Peyer's patch (tissue), 4 donors: ENCODE data around the gene KCNQ1. TPM values are rescaled to one million over a fixed set of nuclear protein-coding genes. Genes with fewer than 3 reads are reported as not detected.

Source experiments
- DNase-seq, 3 donors: peaks; one replicate each; pipeline ENCODE4 v3.0.0-alpha.2; 2017 to 2019
- H3K27ac ChIP-seq, 4 donors: fragments of 200-600 bp; sonication (generic); one replicate each; pipeline ENCODE4 v1.5.1; 2016 to 2019
- H3K27me3 ChIP-seq, 2 donors: fragments of 200-600 bp; sonication (generic); one replicate each; pipeline ENCODE4 v1.5.1; 2019
- H3K36me3 ChIP-seq, 3 donors: fragments of 200-600 bp; sonication (generic); one replicate each; pipeline ENCODE4 v1.5.1; 2016 to 2019
- H3K4me1 ChIP-seq, 4 donors: fragments of 200-600 bp; sonication (generic); one replicate each; pipeline ENCODE4 v1.5.1; 2016 to 2019
- H3K4me3 ChIP-seq, 4 donors: fragments of 200-600 bp; sonication (generic); 1 replicate in 3 of 4; 2 replicates in 1 of 4; pipeline ENCODE4 v1.5.1; 2016 to 2019; ENCODE audit warnings: mild to moderate bottlenecking in 1 of 4
- H3K9me3 ChIP-seq, 4 donors: fragments of 200-600 bp; sonication (generic); one replicate each; pipeline ENCODE4 v1.5.1; 2016 to 2019; ENCODE audit warnings: mild to moderate bottlenecking in 1 of 4
- POLR2A ChIP-seq, 2 donors: fragments of 450-650 bp; IDR thresholded peaks; one replicate each; pipeline ENCODE4 v1.5.1; 2017; ENCODE audit warnings: antibody characterized with exemption in 2 of 2, mild to moderate bottlenecking in 2 of 2, moderate library complexity in 2 of 2
- total RNA-seq, 4 donors: library from RNA; depleted of rRNA; stranded (reverse); fragments of >200 nt; gene quantifications; one replicate each; pipeline ENCODE4 v1.1.0, GENCODE V29; 2016
- TF ChIP-seq, protein P1 (sequence below), 6 experiments: fragments of 450-650 bp in 4 of 6; fragments of 200-600 bp in 2 of 6; sonication (generic) in 1 of 6; IDR thresholded peaks; one replicate each; pipeline ENCODE4 v1.5.1; 2017 to 2019; ENCODE audit warnings: antibody characterized with exemption in 6 of 6, mild to moderate bottlenecking in 3 of 6, moderate library complexity in 1 of 6

KCNQ1 gene
- total RNA-seq, 4 donors from 2014 or later: 50.6 to 66.4 (median 54.2) TPM

DNA sequence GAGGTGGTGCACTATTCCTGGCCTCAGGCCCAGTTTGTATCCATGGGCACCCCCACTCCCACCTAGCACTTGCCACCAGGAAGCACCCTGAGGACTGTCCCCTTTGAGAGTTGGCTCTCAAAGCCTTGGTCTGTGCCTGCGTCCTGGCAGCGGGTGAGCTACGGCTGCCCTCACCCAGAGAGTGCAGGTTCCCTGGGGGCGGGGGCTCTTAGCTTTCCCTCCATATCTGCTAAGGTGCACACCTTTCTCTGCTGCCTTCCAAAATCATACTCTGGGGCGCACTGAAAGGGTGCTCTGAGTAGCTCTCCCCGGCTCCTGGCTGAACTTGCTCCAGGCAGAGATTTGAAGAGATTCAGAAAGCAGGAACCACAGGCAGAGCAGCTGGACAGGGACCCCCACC lies 7.1 kb downstream of the KCNQ1 start:
- Histone ChIP-seq H3K36me3 (no peaks in the 10 kb centered on the region), H3K27me3 (no peaks in the 10 kb centered on the region), H3K27ac (no peak overlapping the region), H3K9me3 (no peaks in the 10 kb centered on the region), H3K4me1 (peaks cover 0 to 11% (median 9%) of the 10 kb centered on the region in 4 donors), H3K4me3 (no peak overlapping the region)
- TF ChIP-seq POLR2A (IDR thresholded peaks at IDR 0.05): no peak
- TF ChIP-seq, protein P1, sequence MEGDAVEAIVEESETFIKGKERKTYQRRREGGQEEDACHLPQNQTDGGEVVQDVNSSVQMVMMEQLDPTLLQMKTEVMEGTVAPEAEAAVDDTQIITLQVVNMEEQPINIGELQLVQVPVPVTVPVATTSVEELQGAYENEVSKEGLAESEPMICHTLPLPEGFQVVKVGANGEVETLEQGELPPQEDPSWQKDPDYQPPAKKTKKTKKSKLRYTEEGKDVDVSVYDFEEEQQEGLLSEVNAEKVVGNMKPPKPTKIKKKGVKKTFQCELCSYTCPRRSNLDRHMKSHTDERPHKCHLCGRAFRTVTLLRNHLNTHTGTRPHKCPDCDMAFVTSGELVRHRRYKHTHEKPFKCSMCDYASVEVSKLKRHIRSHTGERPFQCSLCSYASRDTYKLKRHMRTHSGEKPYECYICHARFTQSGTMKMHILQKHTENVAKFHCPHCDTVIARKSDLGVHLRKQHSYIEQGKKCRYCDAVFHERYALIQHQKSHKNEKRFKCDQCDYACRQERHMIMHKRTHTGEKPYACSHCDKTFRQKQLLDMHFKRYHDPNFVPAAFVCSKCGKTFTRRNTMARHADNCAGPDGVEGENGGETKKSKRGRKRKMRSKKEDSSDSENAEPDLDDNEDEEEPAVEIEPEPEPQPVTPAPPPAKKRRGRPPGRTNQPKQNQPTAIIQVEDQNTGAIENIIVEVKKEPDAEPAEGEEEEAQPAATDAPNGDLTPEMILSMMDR (IDR thresholded peaks at IDR 0.05): no peak
- peak in 2 of 3 donors; percentile 27 to 36 for DNase-seq

DNA sequence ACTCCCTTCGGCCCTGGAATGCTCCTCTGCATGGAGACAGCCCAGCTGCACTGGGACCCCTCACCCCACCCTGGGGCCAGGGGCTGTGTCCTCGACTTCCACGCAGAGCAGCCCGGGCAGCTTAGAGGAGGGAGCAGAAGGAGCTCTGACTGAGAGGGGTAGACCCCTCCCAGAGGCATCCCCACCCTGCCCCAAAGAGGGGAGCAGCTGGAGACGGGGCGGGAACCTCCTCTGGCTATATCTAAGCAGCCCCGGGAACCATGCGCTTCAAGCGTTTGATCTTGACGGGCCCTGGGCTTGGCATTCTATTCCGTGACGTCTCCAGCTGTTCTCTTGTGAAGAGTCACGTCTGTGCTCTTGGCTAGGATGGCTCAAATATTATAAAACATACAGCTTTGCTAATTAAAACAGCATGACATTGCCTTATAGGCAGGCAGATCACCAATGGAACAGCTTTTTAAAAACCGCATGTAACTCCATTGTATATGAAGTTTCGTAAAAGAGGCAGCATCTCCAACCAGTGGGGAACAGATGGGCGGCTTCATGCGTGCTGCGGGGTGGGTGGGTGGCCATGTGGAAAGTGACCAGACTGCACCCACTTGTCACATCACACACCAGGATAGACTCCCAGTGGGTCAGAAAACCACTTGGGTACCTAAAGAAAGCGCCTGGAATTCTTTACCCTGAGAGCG lies 7.7 kb downstream of the KCNQ1 start:
- no peak overlapping the region for H3K27ac ChIP-seq
- TF ChIP-seq, protein P1 (IDR thresholded peaks at IDR 0.05): no peak
- TF ChIP-seq POLR2A (IDR thresholded peaks at IDR 0.05): no peak

DNA sequence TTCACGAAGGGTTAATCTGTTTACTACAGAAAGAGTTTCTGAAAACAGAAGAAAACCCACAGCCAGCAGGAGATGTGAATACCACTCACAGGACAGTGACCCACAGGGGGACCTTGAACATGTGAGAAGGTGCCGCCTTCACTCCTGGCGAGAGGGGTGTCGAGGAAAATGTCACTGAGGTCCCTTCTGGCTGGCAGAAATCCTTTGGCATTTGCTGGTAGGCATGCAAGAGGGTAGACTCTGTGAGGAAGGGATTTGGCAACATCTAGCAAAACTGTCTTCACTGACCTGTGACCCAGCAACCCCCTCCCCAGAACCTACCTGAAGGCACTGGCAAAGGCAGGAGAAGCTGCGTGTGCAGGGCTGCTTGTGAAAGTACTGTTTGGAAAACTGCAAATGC lies 8.6 kb downstream of the KCNQ1 start:
- no peak for TF ChIP-seq POLR2A (IDR thresholded peaks at IDR 0.05)
- TF ChIP-seq, protein P1 (IDR thresholded peaks at IDR 0.05): no peak
- no peak overlapping the region for H3K4me3 ChIP-seq
- H3K9me3 ChIP-seq: no peaks in the 10 kb centered on the region
- no peaks in the 10 kb centered on the region for H3K4me1 ChIP-seq
- DNase-seq: no peak
- no peak overlapping the region for H3K27ac ChIP-seq
- no peaks in the 10 kb centered on the region for H3K36me3 ChIP-seq
- H3K27me3 ChIP-seq: no peaks in the 10 kb centered on the region

More for the DNA sequence above, 7.7 kb downstream of the KCNQ1 start:
- DNase-seq: peak in 2 of 3 donors; percentile 14 to 32
- H3K4me3 ChIP-seq: no peak overlapping the region
- no peaks in the 10 kb centered on the region for H3K9me3 ChIP-seq
- H3K27me3 ChIP-seq: no peaks in the 10 kb centered on the region
- H3K36me3 ChIP-seq: no peaks in the 10 kb centered on the region
- H3K4me1 ChIP-seq: peaks cover 0 to 6% (median 4%) of the 10 kb centered on the region in 4 donors

DNA sequence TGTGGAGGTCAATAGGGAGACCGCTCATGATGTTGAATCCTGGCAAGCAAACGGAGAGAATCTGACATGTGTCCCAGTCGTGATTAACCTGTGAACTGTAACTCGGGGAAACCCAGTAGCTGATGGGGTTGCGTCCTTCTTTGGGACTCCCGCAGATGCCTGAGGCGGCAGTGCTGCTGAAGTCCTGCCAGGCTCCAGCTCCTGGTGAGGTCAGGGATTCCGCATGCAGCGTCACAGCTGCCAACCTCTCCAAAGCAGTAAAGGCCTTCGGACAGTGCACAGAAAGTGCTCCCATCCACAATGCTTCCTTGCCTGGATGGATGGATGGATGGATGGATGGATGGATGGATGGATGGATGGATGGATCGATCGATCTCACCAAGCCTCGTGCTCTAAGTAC lies 13.5 kb downstream of the KCNQ1 start:
- Histone ChIP-seq H3K27ac (no peak overlapping the region), H3K4me1 (peaks cover 17 to 38% (median 25%) of the 10 kb centered on the region in 4 donors), H3K9me3 (no peaks in the 10 kb centered on the region), H3K36me3 (no peaks in the 10 kb centered on the region), H3K4me3 (no peak overlapping the region), H3K27me3 (no peaks in the 10 kb centered on the region)
- TF ChIP-seq, protein P1 (IDR thresholded peaks at IDR 0.05): no peak
- no peak for TF ChIP-seq POLR2A (IDR thresholded peaks at IDR 0.05)
- no peak for DNase-seq

DNA sequence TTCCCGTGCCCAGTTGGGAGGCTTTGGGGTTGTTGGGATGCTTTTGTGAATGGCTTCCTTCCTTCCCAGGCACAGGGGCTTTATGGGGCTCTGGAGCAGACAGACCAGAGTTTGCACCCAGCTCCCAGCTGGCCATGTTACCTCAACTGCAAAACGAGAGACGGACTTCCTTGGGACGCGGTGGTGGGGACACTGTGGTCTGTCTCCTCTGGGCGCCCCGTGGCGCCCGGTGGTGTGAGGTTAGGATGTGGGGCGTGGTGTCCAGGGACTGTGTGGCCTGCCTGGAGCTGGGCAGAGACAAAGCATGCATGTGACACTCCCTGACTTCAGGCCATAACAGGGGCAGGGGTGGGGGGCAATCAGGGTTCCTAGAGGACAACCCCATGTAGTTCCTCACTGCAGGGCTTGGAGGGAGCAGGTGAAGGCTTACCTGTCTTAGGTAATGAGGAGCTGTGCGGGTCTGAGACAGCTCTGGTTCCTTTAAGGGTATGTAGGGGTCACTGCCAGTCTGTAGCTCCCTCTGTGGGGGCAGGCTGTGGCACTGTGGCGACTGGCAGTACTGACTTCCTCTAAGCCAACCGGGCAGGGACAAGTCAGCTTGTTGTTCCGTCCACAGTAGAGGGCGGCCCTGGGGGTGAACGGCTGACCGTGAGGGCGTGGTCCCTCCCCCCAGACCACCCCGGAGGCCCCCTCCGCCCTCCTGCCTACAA lies 14.4 kb downstream of the KCNQ1 start:
- no peaks in the 10 kb centered on the region for H3K36me3 ChIP-seq
- DNase-seq: peak in 2 of 3 donors; percentile 39 to 46
- no peak overlapping the region for H3K4me3 ChIP-seq
- H3K27me3 ChIP-seq: no peaks in the 10 kb centered on the region
- peaks cover 18 to 46% (median 29%) of the 10 kb centered on the region in 4 donors for H3K4me1 ChIP-seq
- TF ChIP-seq, protein P1 (IDR thresholded peaks at IDR 0.05): no peak
- no peak for TF ChIP-seq POLR2A (IDR thresholded peaks at IDR 0.05)
- H3K27ac ChIP-seq: peak overlapping the region in 2 of 4 donors; percentile 50 to 96
- no peaks in the 10 kb centered on the region for H3K9me3 ChIP-seq
